HG03025 (cell line): ENCODE results near the gene CERK.

Source experiments
- ATAC-seq: cut with Tn5 transposase; IDR thresholded peaks from one replicate; pipeline ENCODE4 v1.9.1; 2021; ENCODE audit warnings: mild to moderate bottlenecking, moderate library complexity; ENCODE audit not compliant: unreplicated experiment, low FRiP score

CERK gene

DNA sequence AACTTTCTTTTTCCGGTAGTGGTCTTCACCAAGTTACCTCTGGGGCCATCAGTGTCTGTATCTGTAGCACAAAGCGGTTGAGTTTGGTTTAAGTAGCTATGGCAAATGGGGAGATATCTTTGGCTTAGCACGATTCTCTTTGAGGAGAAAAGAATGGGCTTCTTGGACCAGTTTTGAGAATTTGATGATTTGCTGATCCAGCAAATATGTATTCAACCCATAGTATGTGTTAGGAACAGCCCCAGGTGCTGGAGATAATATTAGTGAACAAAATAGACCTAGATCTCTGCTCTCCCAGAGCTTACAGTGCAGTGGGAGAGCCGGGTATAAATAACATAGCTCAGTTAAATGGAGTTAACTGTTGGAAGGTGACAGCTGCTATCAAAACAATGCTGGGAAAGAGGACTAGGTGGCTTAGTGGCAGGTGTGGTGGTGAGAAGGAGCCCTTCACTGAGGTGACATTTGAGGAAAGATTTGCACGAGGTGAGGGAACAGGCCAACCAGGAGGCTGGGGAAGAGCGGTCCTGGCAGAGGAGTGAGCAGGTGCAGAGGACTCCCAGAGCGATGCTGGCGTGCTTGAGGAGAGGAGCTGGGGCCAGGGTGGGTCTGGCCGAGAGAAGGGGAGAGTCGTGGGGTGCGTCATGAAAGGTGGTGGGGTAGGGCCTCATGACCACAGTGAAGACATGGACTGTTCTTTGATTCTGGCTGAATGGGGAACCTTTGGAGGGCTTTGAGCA lies 29.4 kb upstream of the CERK start:
- no peak for ATAC-seq

- no peak for ATAC-seq
Measured at GRCh38 chr22:46766611-46767010, 28.6 kb upstream of the CERK start.

DNA sequence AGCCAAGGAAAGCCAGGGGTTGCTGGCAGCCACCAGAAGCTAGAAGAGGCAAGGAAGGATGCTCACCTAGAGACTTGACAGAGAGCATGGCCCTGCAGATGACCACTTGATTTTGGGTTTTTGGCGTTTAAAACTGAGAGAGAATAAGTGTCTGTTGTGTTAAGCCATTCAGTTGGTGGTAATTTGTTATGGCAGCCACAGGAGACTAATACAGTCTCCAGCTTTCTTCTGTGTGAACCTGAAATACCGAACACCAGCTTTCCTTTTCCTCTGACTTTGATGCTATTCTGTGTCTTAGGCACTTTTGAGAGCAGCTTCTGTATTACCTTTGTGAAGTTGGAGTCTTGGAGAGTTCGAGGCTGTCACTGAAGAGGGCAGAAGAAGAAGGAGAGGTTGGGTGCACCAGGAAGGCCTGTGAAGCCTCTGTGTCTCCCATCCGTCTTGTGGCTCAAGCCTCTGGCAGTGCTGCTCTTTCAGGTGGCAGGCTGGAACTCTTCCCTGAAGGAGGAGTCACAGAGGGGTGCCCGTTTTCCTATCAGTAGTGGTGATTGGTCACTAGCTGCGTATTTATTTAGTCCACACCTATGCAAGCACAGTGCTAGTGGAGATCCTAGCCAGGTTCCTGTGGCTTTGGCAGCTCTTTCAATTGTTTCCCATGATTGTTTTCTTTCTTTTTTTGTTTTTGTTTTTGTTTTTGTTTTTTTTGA lies 26.9 kb upstream of the CERK start:
- ATAC-seq: no peak

- ATAC-seq: no peak
Measured at GRCh38 chr22:46764140-46764680, 26.2 kb upstream of the CERK start.

- ATAC-seq: peak; percentile 28
Measured at GRCh38 chr22:46763051-46763705, 25.1 kb upstream of the CERK start.

- peak; percentile 71 for ATAC-seq
Measured at GRCh38 chr22:46762238-46763050, 24.4 kb upstream of the CERK start, which contains the start of gene TBC1D22A. Gene TBC1D22A (plus strand): TSS chr22:46762650. CDS start chr22:46762787, 137 bp downstream.

DNA sequence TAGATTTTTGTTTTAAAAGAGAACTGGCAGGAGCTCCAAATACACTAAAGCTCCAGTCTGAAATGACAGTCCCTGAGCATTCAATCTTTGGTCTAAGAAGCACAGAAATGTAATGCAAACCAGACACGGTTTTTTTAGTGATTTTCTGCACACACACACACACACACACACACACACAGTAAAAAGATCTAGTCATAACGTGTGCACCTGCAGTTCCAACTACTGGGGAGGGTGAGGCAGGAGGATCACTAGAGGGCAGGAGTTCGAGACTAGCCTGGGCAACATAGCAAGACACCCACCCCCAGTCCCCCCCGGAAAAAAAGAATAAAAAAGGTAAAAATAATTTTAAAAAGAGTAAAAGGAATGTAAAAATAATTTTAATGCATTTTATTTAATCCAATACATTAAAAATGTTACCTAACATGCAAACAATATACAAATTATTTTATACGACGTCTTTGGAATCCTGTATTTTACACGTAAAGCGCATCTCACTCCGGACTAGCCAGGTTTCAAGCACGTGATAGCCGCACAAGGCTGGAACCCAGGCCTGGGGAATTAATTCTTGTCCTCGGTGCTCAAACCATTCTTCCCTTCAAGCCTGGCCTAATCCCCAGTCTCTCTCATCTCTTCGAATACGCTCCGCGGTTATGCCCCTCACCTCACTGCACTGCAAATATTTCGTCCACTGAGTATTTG lies 23.6 kb upstream of the CERK start:
- no peak for ATAC-seq

GRCh38 chr22:46761017-46761416 lies 23.0 kb upstream of the CERK start:
- ATAC-seq: no peak

- no peak for ATAC-seq
Measured at GRCh38 chr22:46758867-46759290, 20.8 kb upstream of the CERK start.

- ATAC-seq: no peak
Measured at GRCh38 chr22:46758121-46758520, 20.1 kb upstream of the CERK start.

GRCh38 chr22:46757104-46757503 lies 19.1 kb upstream of the CERK start:
- no peak for ATAC-seq

DNA sequence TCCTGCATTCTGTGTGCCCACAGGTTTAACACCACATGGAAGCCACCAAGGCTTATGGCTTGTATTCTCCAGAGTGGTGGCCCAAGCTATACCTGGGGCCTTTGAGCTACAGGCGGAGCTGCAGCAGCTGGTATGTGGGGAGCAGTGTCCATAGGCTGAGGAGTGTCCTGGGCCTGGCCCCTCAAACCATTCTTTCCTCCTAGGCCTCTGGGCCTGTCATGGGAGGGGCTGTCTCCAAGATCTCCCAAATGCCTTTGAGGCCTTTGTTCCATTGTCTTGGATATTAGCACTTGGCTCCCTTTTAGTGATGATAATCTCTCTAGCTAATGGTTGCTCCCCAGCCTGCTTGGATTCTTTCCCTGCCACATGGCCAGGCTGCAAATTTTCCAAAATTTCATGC lies 18.0 kb upstream of the CERK start:
- no peak for ATAC-seq

GRCh38 chr22:46755525-46755924 lies 17.5 kb upstream of the CERK start:
- ATAC-seq: no peak

DNA sequence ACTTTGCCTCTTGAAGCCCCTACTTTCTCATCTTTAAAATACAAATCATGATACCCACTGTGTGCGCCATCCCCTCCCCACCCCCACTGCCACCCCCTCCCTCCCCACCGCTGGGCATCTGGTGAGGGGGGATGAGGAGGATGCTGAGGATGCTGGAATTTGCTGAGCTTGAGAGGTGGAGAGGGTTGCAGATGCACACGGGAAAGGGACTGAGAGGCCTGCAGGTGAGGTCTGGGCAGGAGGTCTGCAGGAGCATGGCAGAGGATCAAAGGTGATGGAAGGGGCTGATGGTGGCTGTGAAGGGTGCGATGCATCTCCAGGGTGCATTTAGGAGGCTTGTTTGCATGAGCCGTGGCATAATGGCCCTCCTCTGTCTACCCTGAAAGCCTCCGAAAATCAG lies 16.8 kb upstream of the CERK start:
- ATAC-seq: no peak

GRCh38 chr22:46754110-46754799 lies 16.2 kb upstream of the CERK start:
- ATAC-seq: no peak

DNA sequence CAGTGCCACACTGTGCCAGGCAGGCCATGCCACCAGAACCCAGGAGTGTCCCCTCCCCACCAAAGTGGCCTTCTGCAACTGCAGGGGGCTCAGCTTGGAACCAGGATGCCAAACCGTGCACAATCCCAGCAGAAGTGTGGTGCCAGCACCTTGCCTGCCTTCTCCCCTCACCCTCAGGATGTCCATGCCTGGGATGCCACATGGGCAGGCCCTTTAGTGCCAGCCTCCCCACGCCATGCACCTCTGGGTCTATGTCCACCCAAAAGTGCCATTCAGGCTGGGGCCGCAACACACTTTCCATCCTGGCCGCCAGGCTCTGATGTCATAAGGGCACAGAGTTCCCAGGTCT lies 15.7 kb upstream of the CERK start:
- no peak for ATAC-seq

DNA sequence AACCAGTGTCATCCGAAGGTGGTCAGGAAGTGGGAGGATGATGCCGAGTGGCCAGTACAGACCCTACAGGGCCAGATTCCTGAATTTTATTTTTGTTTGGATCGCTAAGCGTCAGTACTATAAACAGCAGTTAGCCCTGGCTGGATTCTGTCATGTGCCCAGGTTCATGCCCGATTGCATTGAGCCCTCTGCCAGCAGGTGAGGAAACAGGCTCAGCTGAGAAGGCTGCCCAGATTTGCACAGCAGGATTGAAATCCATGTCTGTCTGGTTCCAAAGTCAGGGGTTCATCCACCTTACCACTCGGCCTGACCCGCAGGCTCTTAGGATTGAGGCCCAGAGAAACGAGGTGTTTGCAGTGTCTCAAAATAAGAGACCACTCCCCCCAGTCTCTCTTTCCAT lies 15.3 kb upstream of the CERK start:
- no peak for ATAC-seq

GRCh38 chr22:46752988-46753310 lies 14.9 kb upstream of the CERK start:
- no peak for ATAC-seq

DNA sequence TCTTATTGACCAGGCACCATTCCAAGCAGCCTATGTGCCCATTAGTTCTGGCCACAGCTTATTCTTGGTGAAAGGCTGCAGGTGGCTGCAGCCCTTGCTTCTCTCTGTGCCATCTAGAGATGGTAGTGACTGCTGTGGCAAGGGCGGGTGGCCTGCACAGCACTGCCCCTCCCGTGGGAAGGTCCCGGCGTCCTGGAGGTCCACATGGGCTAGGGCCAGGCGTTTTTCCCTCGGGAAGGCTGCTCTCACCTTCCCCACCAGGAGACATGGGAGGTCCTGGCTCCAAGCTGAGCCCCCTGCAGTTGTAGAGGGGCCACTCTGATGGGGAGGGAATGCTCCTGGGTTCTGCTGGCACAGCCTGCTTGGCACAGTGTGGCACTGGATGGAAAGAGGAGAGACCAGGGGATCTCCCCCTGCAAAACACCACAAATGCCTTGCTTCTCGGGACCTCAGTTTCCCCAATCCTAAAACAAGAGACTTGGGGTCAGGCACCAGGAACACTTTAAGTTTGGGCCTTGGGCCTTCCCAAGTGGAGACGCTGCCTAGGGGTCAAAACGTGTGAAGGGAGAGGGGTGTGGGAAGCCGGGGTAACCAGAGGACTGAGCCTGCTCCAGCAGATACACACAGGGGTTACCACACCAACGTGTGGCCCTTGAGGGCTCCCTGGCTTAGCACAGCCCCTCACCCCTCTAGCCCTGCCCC lies 14.4 kb upstream of the CERK start:
- no peak for ATAC-seq
